HG03457 (cell line): Measurements from ENCODE around the gene COPG2.

Experiments used
- ATAC-seq: cut with Tn5 transposase; IDR thresholded peaks from one replicate; pipeline ENCODE4 v1.9.1; 2021; ENCODE audit warnings: moderate number of reproducible peaks; ENCODE audit not compliant: unreplicated experiment

Gene COPG2

DNA sequence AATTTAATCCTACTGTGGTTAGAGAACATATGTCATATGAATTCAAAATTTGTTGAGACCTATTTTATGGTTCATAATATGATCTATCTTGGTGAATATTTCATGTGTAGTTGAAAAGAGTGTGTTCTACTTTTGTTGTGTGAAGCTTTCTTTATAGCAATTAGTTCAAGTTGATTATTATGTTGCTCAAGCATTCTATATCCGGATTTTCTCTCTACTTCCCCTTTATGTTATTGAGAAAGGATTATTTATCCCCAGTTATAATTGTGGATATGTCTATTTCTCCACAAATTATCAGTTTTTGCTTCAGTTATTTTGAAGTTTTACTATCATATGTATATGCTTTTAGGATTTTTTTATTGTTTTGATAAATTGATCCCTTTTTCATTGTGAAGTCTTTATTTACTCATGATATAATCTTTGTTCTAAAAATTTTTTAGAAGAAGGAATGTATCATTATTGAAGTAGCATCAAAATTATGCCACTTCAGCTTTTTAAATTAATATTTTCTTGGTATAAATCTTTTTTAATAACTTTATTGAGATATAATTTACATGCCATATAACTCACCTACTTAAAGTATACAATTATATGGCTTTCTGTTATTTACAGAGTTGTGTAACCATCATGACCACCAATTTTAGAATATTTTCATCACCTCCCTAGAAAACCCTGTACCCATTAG lies 188.7 kb downstream of the COPG2 start:
- no peak for ATAC-seq

DNA sequence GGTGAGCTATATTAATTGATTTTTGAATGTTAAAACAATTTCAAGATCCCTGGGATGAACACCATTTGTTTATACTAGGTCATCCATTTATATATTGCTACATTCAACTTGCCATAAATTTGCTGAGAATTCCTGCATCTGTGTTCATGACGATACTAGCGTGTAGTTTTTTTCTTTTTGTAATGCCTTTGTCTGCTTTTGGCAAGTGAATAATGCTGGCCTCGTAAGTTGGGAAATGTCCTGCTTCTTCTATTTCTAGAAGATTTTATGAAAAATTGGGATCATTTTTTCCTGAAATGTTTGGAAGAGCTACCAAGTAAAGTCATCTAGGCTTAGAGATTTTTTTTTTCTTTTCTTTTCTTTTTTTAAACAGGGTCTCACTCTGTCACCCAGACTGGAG lies 189.6 kb downstream of the COPG2 start:
- ATAC-seq, result no peak

DNA sequence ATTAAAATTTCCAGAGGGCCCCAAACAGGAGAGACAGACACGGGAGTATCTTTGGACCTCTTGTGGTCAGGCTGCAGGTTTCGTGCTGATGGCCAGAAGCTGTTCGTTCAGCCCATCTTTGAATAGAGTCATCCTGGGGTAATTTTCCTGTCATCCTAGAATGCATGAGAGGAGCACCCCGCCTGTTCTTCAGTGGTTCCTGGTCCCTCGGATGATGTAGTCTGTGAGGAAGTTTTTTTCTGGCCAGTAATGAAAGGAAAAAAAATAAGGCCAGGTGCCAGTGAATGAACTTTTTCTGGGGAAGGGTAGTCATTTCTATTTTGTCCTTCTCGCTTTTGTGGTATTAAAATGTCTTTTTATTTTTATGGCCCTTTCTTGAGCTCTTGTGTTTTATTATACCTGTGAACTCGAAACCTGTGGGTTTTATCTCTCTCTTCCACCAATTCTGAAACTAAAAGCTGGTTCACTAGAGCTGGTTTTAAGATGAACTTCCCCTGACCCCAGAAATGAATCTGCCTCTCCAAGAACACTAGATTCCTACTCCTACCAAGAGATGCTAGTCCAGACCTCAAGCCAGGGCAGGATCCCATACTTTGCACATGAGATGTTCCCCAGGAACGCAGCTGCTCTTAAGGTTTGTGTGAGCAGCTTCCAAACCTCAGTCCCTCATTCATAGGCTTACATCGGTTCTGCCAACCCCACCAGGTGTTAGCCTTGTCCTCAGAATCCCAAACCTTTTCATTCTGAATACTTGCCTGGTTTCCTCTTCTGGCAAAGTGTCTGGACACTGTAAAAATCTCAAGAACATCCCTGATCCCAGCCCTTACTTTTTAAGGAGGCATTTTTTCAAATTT lies 192.0 kb downstream of the COPG2 start:
- ATAC-seq, result no peak

DNA sequence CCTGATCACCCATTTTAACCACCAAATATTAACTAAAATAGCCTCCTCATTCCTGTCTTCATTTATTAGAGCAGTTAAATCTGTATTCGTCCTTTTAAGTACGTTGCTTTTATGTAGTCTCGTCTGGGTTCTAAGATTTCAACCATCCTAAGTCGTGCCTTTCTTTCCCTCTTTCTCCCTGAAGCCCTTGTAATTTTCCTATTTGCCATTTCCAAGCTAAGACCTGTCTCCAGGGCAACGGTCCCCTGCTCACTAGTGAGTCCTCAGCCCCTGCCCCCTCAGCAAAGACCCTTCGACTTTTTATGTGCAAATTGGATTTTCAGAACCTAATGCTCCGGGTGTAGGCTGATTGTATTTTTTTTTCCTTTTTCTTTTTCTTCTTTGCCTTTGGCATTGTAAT lies 192.8 kb downstream of the COPG2 start:
- ATAC-seq, result no peak

DNA sequence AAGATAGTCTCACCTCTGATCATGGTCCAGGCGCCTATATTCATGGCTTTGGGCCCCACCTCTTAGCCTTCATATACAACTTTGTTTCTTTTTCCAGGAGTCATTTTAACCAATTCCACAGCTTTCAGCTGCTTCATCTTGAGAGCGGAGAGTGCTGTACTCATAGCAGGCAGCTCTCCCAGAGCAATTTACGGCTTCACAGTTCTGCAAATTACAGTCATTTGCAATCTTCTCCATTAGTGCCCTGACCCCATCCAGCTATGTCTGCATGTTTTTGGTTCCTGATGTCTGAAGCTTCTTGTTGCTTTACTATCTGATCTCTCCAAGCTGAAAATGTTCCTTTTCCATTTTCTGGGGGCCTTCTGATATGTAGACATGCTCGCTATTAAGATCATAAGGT lies 194.7 kb downstream of the COPG2 start:
- ATAC-seq, result no peak

DNA sequence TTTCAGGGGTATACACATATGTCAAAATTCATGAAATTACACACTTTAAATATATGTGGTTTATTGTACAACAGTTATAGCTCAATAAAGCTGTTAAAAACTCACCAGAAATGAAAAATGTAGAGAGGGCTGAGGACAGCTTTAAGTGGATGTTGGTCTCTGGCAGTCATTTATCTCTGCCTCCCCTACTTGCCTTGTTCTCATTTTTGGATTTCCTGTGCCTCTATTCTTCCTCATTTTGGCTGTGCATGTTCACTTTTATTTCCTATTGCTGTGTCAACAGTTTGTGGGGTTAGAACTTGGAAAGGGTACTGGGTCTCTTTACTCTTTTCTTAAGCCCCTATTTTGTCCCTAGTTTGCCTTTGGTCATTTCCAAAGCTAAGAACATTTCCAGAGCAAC lies 195.3 kb downstream of the COPG2 start:
- no peak for ATAC-seq

DNA sequence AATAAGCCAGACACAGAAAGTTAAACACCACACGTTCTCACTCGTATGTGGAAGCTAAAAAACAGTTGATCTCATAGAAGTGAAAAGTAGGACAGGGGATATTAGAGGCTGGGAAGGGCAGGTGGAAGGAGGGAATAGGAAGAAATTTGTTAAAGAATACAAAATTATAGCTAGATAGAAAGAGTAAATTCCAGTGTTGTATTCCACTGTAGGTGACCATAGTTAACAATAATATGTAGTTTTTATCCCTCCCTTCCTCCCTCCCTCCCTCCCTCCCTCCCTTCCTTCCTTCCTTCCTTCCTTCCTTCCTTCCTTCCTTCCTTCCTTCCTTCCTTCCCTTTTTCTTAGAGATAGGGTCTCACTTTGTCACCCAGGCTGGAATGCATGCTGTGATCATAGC lies 196.6 kb downstream of the COPG2 start:
- no peak for ATAC-seq

DNA sequence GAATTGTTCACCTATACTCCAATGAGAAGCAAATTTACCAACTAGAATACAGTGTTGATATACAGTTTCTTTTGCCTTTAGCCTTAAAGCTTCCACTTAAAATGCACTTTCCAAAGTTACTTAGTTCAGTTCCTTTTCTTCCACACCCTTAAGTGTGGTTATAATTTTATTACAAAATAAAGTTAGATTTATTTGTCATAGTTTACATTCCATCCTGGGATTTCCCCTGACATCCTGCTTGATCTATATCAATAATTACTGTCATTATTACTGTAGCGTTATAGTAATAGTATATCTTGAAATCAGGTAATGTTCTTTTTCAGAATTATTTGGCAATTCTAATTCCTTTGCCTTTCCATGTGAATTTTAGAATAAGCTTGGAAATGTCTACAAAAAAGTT lies 199.9 kb downstream of the COPG2 start:
- ATAC-seq, result no peak

DNA sequence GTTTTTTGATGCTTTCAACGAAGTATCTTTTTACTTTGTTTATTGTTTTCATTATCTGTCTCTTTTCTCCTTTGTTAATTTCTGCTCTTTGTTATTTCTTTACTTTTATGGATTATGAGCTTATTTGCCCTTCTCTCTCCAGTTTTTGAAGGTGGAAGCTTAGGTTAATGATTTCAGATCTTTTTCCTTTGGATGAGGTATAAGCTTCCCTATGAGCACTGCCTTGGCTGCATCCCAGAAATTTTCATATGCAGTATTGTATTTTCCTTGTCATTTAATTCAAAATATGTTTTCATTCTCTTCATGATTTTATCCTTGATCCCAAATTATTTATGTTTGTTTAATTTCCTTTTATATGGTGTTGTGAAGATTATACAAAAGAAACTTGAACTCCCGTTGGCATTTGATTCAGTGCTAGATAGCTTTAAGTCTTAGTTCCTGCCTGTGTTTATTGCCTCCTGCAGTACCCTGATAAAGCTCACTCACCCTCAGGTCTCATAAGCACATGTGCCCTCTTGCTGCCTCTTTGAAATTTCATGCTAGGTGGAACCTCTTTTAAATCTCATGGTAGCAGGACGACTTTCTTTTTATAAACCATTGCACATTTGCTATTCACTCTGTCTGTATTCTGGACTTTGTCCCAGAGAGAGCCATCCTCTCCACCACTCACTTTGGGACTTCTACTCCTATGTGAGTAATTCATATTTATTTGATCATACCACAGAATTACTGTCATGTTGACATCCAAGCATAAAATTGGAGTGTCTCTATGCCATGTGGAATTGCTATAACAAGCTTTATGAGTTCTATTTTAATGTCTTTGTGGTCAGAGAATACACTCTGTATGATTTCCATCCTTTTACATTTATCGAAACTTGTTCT lies 204.8 kb downstream of the COPG2 start:
- no peak for ATAC-seq

DNA sequence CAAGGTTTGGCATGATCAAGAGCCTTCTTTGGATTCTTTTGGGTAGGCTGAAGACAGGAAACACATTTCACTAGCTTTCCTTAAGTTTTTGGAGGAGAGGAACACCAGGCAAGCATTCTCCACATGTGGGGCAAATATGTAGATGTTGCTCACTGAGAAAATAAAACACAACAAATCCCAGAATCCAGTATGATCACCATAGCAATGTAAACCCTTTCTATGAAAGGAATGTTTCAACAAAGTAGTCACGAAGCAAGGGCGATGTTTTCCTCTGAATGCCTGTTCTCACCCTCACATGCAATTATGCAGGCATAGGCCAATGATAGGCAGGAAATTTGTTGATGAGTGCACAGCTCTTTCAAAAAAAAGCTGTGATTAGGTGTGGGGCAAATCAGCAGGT lies 207.3 kb downstream of the COPG2 start:
- no peak for ATAC-seq

DNA sequence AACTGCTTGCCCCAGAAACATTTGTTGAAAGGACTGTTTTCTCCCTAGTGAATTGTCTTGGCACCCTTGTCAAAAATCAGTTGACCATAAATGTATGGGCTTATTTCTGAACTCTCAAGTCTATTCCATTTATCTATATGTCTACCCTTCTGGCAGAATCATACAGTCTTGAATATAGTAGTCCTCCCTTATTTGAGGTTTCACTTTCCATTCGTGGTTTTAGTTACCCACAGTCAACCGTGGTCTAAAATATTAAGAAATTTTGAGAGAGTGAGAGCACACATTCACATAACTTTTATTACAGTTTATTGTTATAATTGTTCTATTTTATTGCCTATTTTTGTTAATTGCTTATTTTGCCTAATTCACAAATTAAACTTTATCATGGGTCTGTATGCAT lies 210.3 kb downstream of the COPG2 start:
- ATAC-seq, result no peak
